EH (cell line): ENCODE measurements around the gene BUB1B.

ENCODE experiments used
- DNase-seq: peaks from one replicate; pipeline ENCODE4 v3.0.0-alpha.2; 2015; ENCODE audit warnings: low read depth

Gene BUB1B

GRCh38 chr15:40241269-40242212 lies 80.7 kb downstream of the BUB1B start:
- no peak for DNase-seq

- no peak for DNase-seq
Observed at GRCh38 chr15:40242213-40242599, 81.3 kb downstream of the BUB1B start.

- DNase-seq, result no peak
Observed at GRCh38 chr15:40242601-40243000, 81.7 kb downstream of the BUB1B start.

GRCh38 chr15:40243126-40243810 lies 82.4 kb downstream of the BUB1B start:
- DNase-seq, result no peak

GRCh38 chr15:40244961-40245523 lies 84.2 kb downstream of the BUB1B start:
- DNase-seq, result no peak

GRCh38 chr15:40245666-40246450 lies 85.0 kb downstream of the BUB1B start:
- no peak for DNase-seq

- no peak for DNase-seq
Observed at GRCh38 chr15:40246496-40247280, 85.8 kb downstream of the BUB1B start.

DNA sequence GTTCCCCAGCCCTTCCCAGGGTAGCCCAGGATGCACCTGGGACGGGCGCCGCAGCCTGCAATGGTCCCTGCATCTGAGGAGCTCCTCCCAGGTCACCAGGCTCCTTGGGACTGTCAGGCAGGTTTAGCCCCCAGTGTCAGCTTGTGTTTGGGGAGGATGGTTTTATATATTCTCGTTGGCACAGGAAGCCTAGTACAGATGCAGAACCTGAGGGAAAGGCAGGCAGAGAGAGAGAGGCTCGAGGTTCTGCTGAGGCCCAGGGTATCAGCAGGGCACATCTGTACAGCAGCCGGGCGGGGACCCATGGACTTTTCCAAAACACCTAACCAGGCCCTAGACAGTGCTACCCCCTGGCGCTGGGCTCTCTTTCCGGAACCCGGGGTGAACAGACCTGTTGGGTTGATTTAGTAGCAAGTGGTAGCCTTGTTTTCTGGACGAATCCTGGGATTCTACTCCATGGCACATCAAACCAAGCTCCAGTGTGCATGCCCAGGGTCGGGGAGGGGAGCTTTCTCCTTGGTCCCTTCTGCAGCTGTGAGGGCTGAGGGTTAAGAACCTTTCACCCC lies 86.6 kb downstream of the BUB1B start:
- DNase-seq, result no peak

GRCh38 chr15:40248006-40248783 lies 87.3 kb downstream of the BUB1B start:
- DNase-seq, result no peak

DNA sequence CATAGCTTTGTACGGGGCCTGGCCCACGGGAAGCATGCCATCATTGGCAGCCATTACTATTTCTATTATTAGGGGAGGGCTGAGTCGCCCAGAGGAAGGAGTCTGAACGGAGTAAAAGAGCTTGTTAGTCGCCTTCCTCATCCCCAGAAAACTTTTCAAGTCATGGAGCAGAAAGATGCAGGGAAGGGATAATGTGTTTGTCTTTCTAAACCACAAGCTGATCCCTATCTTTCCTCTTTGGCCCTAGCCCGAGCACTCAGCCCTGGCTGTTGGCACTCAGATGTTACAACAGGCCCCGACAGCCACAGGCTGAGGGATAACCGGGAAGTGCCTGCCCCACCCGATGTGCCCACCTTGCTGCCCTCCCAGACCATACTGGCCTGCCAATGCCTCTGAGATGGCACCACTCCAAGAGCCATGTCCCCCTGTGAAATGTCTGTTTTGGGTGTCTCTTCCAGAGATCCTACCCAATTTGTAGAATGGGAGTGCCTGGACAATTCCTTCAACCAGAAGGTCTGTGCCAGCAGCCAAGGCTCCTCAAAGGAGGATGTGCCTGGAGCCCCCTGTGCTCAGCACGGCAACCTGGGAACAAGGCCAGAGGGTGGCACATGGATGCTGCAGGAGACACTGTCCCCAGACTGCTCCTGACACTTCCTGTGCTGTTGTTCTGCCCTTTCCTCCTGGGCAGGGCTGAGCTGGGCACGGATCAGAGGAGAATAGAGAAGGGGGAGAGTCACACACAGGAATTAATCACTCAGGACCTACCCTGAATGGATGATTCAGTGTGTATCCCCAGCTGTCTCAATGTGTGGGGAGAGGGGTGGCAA lies 88.8 kb downstream of the BUB1B start:
- DNase-seq, result peak; percentile 90

DNA sequence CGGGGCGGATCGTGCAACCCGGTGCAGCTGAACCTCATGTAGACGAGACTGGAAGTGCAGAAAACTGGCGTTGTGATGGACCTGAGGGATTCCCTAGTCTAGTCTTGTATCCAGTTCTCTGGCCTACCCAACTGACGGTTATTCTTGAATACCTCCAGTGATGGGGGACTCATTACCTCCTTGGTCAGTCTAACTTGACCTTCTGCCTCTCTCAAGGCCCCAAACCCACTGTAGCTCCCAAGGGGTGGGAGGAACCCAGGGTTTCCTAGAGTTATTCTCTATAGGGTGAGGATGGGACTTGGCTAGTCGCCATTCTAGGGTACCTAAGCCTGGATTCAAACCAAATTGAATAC lies 89.4 kb downstream of the BUB1B start:
- DNase-seq, result no peak

DNA sequence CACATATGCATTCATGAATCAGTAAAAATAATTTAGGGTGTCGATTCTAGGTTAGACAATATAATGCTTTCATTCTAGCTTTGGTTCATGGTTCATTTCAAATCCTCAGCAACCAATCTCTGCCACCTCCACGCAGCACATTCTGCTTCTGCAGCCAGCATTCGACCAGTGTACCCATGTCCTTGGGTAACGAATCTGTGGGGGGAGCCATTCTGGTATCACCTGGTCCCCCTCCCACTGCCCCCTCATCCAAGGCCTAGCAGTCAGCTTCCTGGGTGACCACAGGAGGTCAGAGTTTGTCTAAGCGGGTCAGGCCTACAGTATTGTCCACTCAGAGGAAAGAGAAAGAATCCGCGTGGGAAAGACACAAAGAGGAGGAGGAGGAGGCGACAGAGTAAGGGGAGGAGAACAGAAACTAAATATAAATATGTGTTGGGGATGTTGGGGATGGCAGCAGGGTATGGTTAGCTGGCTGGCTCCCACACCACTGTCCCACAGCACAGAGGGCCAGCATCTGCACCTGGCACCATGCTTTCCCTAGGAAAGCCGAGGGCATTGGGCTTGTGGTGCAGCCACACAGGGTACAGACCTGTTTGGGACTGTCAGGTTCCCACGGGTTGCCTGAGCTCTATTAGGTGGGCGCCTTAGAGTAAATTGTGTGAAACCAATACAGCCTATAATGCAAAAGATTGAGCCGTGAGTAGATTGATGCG lies 90.1 kb downstream of the BUB1B start:
- DNase-seq, result no peak

GRCh38 chr15:40251486-40252140 lies 90.7 kb downstream of the BUB1B start:
- no peak for DNase-seq

GRCh38 chr15:40252141-40252437 lies 91.2 kb downstream of the BUB1B start:
- no peak for DNase-seq

DNA sequence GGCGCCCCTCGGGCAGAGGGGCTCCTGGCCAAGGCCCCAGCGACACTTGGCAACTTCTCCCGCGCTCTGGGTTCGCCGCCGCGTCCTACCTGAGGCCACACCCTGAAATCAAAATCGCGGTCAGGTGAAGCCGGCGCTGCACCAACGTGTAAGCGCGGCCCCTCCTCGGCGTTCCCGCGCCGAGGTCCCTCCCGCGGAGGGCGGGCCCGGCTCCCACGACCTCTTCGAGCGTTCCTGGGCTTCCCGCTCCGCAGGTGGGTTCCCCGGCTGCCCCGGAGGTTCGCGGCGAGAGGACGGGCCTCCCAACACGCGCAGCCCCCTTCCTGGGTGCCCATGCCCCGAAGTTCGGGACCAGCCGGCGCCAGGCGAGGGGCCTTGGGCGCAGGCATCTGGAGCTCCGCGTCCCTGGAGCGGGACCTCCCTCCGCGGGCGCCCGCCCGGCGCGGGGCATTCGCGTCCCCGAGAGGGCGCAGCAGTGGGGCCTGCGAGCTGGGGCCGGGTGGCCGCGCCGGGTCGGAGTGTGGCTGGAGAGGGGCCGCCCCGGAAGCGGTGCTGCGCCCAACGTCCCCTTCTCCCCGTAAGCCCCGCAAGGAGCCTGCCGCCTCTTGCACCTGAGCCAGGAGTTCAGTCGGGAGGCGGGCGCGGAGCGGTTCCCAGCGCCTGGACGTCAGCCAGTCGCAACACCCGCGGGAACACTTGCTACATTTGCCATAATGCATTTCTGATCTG lies 91.7 kb downstream of the BUB1B start:
- no peak for DNase-seq

- no peak for DNase-seq
Observed at GRCh38 chr15:40253167-40253790, 92.4 kb downstream of the BUB1B start.

DNA sequence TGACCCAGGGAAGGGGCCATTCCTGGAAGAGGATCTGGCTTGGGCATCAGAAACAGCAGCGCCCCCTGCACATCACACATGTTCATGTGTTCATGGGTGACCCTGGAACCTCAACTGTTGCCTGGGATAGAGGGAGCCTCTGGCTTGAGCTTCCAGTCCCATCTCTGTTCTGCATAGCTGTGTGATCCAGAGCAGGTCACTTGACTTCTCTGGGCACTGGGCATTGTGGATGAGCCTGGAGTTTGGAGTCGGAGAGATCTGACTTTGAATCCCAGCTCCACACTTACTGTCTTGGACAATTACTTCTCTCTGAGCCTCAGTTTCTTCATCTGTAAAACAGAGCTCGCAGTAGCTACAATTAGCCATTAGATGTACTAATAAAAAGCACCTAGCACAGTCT lies 93.6 kb downstream of the BUB1B start:
- DNase-seq, result no peak
